ENCODE data around the gene KCNJ16.

The KCNJ16 gene

DNA sequence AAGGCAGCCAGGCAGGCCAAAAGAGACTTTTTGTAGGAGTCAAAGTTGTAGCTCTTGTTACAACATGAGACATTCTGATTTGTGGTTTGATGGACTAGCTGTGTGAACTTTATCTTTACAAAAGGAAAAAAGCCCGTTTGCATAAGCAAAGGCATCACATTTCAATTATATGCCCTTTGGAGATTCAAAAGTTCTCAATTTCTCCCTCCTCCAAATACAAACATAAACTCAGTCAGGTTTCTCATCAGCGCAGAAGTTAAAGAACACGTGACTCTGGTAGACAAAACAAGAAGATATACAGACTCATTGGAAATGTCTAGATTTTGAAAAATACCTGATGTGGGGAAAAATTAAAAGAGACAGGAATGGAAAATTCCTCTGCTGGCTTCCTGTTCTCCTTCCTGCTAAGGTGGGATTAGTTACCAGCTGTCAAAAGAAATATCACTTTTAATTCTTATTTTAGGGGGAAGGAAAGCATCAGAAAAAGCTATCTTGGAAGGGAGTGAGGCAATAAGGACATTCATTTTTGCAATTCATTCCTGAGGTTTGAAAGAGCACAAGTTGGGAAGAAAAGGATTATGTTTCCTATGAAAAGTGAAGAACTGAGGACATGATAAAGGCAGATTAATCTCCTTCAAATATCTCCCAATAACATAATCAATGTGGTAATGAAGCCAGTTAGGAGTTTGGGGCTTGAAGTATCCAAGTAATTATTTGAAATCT lies 4.6 kb upstream of the KCNJ16 start:
- no peak for DNase-seq (ENCODE audit: low read depth)

DNA sequence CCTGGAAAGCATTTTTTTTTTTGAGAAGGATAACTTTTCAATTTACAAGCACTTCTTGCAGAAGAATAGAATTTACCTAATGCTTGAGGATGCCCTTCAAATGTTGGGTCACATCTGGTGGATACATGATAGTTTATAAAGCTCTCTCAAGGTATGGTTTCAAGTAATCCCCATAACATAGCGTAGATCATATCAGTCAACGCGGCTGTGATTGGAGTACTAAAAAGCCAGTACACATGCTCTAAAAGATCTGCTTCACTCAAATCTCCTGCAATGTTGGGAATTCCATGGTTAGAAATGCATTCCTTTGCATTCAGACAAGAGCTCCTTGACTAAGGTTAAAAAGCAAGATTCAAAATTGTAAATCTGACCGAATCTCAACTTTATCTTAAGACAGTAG lies 3.9 kb upstream of the KCNJ16 start:
- no peak for DNase-seq (ENCODE audit: low read depth)

DNA sequence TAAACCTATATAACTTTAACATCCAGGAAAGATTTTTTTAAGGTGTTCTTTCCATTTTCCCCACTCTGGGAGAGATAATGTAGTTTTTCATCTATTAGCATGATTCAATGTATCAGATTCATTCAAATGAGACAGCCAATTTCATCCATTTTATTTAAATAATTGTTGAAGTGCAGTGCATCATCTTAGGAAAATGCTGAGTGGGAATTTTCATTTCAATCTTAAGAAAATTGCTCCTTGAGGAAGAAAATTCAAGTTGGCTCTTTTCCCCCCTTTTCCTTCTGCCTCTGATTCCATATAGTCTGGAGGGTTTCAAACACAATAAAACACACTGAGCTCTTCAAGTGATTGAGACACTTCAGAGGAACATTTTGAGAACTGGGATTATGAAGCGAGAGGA lies 3.4 kb upstream of the KCNJ16 start:
- DNase-seq (ENCODE audit: low read depth), result no peak

DNA sequence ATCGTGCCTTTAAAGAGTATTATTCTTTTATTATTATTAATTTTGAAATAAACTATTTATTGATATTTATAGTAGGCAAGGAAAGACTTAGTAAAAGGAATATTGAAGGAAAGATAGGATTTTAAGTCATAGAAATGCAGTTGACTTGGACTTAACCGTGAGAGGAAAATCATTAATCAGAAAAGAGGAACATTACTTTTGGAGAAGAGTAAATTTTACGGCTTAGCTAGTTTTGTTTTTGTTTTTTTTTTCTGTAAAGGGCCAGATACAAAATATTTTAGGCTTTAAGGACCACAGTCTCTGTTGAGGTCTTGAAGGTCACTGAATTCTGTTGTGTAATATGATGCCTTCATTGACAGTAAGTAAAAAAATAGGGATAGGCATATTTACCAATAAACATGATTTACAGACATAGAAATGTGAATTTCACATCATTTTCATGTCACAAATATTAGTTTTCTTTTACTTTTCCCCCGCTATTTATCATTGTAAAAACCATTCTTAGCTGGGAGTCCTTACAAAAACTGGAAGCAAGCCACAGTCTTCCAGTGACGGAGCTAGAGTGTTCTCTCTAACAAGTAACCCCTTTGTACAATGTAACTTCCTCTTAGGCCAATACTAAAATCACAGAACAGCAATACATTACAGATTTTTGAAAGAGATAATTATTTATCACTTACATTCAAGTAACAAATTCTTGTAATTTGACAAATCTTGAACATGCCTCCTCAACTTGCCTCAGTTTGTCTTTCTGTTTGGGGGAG lies 2.3 kb upstream of the KCNJ16 start:
- DNase-seq (ENCODE audit: low read depth), result no peak

DNA sequence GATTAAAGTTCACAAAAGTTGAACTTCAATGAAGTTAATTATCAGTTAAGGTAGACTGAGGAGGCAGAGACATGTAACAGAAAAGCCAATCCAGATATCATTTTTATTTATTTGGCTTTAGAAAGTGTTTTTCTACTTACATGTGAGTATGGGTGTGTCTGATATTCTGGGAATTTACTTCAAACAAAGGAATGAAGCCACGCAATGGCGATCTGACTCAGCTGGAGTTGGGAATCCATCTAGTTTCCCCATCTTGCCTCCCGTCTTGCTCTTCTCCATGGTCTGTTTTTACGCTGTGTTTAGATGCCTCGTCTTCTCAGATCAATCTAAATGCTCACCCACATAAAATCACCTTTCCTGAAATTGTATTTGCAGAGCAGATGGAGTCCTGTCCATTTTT lies 1.7 kb upstream of the KCNJ16 start:
- DNase-seq (ENCODE audit: low read depth), result no peak

DNA sequence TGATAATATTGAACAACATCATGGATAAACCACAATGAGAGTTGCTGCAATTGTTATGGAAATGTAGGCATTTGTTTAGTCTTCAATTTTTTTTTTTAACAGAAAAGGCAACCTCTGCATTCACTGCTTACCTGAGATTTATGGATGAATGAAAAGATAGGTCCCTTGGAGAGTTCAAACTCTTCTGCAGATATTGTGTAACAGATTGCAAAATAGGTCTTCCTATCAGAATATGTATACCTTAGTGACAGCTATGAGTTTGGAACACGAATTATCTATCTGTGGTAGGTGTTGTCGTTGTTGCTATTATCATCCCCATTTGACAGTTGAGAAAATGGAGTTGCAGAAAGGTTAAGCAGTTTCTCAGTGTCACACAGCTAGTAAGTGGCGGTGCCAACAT lies 1.2 kb upstream of the KCNJ16 start:
- no peak for DNase-seq (ENCODE audit: low read depth)

DNA sequence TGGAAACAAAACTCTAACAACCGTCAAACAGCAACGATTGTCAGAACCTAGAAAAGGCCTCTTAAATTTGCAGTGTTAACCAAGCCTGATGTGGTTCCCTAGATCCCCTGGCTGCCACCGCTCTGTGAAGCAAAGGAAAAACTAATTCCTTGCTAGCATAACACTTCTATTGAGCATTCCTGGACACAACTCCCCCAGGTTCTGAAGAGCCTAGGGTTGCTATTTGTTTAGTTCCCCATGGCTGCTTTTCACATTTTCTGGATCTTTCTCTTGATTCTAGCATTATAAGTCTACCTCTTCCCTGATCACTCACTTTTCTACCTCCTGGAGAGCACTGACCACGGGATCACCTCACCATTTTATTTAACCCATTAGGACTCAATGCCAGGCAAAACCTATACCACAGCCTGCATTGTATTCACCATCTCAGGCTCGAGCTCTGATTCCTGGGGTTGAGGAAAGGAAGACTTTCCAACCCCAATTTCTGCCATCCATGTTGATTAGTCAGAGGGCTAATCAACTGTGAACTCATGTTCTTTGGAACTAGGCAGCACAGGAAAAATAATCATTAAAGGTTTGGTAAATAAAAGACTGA lies 692 bp upstream of the KCNJ16 start:
- no peak for DNase-seq (ENCODE audit: low read depth)

DNA sequence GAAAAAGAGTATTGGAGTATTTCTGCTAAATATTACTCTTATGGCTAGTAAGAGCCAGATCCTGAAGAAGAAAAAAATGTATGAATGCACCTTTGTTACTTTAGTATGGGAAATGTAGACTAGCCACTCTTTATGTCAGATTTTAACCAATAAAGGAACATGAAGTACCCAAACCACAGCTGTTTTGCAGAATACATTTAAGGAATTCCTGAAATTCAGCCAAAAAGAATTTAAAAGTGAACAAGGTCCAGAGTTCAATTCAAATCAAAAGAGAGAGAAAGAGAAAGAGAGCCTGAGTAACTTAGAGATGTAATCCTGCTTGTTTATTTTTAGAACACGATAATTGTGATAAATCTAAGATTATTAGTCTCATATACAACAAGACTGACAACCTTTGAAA lies 1.2 kb downstream of the KCNJ16 start:
- DNase-seq (ENCODE audit: low read depth), result no peak

DNA sequence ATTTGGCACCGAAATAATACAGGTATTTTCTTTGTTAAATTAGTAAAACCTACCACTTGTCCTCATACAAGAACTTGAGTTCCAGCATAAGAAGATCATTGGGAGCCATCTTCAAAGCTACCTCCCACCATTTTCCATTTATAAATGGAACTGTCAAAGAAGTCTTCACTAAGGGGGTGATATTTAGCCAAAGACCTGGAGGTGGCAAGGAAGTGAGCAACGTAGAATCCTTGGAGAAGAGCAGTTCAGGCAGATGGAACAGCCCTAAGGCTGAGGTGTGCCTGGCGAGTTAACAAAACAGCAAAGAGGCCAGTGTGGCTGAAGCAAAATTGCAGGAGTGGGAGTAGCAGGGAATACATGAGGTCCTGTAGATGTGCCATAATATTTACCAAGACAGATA lies 1.8 kb downstream of the KCNJ16 start:
- no peak for DNase-seq (ENCODE audit: low read depth)

DNA sequence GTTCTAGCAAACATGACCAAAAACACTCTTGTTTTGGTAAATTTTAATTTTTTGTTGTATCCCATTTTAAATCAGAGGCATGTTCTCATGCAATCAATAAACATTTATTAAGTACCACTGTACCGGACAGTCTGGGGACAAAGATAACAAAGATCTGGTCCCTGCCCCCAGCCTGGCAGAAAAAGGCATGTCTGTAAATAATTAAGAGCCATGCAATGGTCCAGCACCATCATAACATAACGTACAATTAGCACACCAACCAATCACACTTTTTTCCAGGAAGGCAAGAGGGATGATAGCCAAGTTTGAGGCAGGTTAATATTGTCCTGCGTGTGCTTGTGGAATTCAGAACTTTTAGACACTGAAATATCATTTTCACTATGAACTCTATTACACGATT lies 3.5 kb downstream of the KCNJ16 start:
- DNase-seq (ENCODE audit: low read depth), result no peak

DNA sequence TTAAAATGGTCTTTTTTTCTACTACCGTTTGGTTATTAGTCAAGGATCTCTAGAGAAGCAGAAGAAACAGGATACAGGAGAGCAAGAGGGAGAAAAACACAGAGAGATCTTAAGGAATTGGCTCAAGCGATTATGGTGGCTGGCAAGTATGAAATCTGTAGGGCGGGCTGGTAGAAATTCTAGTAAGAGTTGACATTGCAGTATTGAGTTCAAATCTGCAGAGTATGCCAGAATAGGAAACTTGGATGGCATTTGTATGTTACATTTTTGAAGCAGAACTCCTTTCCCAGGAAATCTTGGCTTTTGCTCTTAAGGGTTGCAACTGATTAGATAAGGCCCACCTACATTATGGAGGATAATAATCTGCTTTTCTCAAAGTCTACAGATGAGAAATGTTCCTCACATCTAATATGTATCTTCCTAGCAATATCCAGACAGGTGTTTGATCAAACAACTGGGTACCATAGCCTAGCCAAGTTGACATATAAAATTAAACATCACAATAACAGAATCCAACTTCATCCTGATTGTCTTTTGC lies 4.0 kb downstream of the KCNJ16 start:
- no peak for DNase-seq (ENCODE audit: low read depth)

DNA sequence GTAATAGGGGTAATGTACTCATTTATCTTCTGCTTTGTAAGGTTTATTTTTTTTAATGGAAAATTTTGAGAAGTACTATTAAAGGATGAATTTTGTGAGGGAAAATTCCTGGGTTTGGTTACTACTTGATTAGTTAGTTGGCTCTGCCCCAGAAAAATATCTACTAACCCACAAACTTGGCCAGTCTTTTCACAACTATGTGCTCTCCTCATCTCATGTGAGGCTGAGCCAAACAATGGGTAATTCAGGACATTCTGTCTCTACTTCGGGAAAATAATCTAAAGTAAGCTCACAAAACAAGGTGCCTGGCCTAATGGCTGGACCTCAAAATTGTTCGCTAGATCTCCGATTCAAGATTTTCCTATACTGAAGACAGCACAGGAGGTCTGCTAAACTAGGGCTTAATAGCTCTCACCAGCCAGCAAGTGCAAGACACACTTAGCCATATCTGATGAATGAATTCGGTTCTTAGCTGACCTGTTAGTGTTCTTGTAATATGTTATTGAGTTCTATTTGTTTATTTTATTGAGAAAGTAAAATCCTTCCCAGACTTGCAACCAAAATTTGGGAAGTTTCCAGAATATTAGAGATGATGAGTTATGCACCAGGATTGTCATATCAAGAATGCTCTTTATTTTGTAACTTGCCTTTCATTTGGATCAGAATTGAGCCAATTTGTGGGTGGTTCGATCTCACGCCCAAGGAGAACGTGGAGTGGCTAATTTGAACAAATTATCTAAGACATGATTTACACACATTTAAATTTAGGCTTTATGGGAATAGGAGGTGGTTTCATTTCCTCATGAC lies 5.7 kb downstream of the KCNJ16 start:
- DNase-seq (ENCODE audit: low read depth), result no peak

DNA sequence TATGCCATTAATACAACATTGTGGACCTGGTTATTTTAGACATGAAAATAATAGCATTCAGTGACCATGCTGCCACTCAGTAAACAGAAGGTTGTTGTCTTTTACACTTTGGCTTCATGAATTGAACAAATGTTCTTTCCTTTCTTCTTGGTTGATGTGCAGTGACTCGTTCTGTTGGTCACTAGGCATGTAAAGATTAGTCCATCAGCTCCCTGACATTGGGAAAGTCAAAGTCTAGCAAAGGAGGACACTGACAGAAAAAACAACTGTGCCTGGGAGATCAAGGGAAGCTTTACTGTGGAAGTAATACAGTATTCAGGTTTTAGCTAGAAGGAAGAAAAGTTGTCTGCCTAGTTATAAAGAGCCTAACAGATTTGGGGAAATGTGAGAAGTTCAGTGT lies 6.9 kb downstream of the KCNJ16 start:
- DNase-seq (ENCODE audit: low read depth), result no peak

DNA sequence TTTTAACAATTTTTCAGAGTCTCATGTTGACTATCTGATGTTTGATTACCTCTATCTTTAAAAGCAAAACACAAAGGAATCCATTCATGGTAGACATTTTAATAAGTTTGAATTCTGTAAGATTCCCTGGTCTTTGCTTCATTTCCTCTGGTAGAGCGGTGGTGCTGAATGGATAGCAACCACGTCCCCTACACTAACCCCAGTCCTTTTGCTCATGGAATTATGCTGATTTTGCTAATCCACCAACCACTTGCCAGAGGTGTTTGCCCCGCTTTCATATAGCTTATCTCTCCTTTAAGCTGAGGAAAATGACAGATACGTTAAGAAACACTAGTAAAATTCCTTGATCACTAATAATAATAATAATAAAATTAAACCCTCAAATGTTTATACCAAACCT lies 9.5 kb downstream of the KCNJ16 start:
- no peak for DNase-seq (ENCODE audit: low read depth)

DNA sequence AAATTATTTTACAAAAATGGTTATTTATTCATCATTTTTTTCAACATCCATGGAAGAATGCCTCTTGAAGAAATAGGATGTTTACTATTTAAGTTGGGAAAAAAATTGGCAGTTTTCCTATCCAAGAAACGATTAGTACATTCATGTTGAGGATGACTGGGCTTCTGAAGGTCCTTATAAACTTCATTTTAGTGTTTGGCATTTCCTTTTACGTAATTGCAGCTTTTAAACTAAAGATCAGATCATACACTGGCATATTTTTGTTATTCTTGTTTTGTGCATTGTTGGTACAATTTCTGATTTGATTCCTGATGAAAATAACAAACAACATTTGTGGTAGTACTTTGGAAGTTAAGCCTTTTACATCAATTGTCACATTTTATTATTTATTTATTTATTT lies 11.5 kb downstream of the KCNJ16 start:
- no peak for DNase-seq (ENCODE audit: low read depth)

DNA sequence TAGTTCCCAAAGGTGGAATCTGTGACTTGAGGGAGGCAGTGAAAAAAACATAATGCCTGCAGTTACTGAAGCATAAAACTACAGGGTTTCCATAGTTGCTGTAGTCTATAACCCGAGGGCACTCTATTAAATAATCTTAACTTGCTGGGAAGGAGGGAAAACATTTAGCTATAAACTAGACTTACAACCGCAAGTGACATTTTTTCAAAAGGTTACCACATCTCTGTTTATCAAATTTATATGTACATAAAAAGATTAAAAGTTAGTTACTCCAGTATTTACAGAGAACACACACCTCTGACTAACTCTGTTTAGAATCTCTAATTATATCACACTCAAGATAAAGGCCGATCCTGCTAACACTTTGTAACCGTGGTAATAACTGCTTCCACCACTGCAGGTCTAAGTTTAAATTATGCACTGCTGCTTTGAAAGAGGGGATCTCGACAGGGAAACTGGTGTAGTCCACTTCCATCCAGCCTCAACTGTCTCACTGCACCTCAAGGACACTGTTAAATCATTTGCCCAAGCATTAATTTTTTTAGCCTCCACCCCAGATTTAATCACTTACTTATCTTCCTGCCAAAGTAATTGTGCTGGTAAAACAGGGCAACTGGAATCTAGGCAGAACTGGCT lies 14.6 kb downstream of the KCNJ16 start:
- no peak for DNase-seq (ENCODE audit: low read depth)

DNA sequence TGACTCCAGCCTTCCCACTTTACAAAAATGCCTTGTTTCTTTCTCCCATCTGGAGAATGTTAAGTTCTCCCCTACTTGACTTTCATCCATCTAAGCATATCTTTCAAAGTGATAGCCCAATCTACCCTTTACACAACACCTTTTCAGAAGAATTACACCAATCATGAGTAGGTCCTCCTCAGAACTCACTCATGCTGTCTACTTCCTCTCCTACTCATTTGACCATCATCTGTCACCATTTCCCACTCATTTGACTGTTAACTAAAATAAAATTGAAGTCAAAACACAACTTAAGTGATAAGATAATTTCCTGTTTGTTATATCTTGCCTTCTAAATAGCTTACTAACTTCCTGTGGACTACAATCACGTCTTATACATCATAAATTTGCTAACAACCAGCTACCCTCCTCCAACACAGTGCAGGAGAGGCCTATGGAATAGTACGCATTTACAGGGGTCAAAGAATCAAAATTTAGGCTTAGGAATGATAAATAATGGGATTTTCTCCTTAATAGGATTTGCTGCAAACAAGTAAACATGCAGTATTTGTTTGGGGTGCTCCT lies 16.1 kb downstream of the KCNJ16 start:
- DNase-seq (ENCODE audit: low read depth), result no peak

DNA sequence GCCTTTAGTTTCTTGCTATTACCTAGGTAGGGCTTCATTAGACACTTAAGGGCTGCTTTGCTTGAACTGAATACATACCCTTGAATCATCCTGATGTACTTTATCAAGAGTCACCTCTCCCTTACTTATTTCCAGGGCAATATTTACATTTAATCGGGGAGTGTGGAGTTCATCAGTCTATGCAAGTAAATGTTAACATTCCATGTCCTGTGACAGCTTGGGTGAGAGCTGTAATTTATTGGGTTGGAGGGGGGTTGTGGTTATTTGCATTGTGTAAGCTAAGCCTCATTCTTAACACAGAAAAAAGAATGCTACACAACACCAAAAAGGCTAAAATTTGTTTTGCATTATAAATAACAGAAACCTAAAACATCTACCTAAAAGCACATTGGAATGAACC lies 16.7 kb downstream of the KCNJ16 start:
- DNase-seq (ENCODE audit: low read depth), result no peak

DNA sequence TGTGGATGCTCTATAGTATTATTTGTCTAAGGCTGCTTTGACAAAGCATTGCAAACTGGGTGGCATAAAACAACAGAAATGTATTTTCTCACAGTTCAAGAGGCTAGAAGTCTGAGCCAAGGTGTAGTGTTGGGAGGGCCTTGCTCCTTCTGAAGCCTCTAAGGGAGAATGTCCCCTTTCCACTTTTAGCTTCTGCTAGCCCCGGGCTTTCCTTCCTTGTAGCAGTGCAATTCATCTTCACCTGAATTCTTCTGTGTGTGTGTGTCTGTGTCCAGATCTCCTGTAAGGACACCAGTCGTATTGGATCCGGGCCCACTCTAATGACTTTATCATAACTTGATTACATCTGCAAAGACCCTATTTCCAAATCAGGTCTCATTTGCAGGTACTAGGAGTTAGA lies 18.1 kb downstream of the KCNJ16 start:
- no peak for DNase-seq (ENCODE audit: low read depth)

DNA sequence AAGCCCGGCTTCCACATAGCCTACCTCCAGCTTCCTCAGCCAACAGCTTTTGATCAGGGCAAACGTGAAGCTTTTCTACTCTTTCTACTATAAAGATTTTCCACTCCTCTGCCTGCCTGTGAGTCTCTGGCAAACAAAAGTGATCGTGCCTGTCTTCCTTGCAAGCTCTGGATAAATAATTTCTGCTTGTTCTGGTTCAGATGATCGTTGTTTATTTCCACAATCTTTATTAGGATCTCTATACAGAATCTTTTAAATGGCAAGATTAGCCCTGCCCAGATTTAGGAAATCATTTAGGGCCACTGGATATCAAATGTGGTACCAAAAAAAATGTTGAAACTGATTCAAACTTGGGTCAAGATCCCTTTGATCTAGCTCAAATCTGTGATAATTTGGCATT lies 20.4 kb downstream of the KCNJ16 start:
- no peak for DNase-seq (ENCODE audit: low read depth)

DNA sequence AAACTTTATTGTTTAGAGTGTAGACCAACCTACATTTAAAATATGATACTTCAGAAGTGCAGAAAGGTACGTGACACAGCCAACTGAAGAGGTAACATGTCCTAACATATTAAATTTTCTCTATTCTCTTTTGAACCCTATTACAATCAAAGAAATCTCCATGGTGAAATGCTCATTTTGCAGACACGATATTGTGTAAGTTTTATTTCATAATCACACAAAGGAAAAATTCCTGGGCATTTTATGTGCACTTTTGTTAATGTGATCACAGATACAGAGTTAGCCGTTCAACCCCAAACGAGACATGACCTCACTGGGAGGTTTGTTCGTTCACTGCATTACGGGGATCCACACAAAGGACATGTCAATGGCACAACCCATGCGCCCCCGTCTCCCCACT lies 21.8 kb downstream of the KCNJ16 start:
- no peak for DNase-seq (ENCODE audit: low read depth)

DNA sequence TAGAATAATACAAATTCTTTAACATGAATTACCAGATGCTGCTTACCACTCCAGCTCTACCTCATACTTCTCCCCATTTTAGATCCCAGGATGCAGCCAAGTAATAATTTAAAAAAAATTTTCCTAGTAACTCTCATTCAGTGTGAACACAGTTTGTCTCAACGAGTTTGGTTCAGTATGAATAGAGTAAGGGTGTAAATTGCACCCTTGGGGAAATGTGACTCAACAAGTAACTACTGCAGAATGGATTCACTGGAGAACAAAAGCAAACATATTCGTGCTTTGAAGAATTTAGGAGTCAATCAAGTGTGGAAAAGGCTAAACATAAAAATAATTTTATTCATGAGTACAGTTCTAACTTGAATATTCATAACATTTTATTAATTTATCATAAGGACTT lies 23.0 kb downstream of the KCNJ16 start:
- DNase-seq (ENCODE audit: low read depth), result no peak

Measured in activated T-cell treated with anti-CD3 and anti-CD28 coated beads for 1 hour (primary cell).